ENCODE measurements around the gene EFCAB8. TPM values are rescaled to one million over a fixed set of nuclear protein-coding genes. Genes with fewer than 3 reads are reported as not detected.

The EFCAB8 gene
- total and polyA plus RNA-seq, 2 donors from 2014 or later: 0.13 TPM; not detected in 1

- Histone ChIP-seq H3K9ac (ENCODE audit: low read length in 3 of 3) (no peak overlapping the region), H3K4me1 (ENCODE audit: control insufficient read depth in 2 of 3, insufficient read depth in 2 of 3, low read depth in 1 of 3, low read length in 3 of 3) (no peaks in the 10 kb centered on the region), H3K27ac (ENCODE audit: low read depth in 2 of 2, low read length in 2 of 2) (no peak overlapping the region), H3K4me3 (ENCODE audit: low read length in 3 of 3) (no peak overlapping the region), H3K9me3 (ENCODE audit: control insufficient read depth in 2 of 3, insufficient read depth in 1 of 3, low read length in 3 of 3) (peaks cover 0 to 14% (median 6%) of the 10 kb centered on the region in 3 donors), H3K36me3 (ENCODE audit: control insufficient read depth in 2 of 3, insufficient read depth in 3 of 3, low read length in 3 of 3) (no peaks in the 10 kb centered on the region), H3K27me3 (ENCODE audit: control insufficient read depth, insufficient read depth, low read length) (no peaks in the 10 kb centered on the region)
- FAIRE-seq (no peak), DNase-seq (no peak)
- intact Hi-C loops (cut with DNase I): no loop called here
- TF ChIP-seq, protein P1, sequence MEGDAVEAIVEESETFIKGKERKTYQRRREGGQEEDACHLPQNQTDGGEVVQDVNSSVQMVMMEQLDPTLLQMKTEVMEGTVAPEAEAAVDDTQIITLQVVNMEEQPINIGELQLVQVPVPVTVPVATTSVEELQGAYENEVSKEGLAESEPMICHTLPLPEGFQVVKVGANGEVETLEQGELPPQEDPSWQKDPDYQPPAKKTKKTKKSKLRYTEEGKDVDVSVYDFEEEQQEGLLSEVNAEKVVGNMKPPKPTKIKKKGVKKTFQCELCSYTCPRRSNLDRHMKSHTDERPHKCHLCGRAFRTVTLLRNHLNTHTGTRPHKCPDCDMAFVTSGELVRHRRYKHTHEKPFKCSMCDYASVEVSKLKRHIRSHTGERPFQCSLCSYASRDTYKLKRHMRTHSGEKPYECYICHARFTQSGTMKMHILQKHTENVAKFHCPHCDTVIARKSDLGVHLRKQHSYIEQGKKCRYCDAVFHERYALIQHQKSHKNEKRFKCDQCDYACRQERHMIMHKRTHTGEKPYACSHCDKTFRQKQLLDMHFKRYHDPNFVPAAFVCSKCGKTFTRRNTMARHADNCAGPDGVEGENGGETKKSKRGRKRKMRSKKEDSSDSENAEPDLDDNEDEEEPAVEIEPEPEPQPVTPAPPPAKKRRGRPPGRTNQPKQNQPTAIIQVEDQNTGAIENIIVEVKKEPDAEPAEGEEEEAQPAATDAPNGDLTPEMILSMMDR (IDR thresholded peaks at IDR 0.05; ENCODE audit: borderline replicate concordance, extremely low read depth, insufficient read depth): no peak
These were observed 54.0 kb downstream of the EFCAB8 start for GRCh38 chr20:32912688-32913087.

GRCh38 chr20:32914031-32914430 lies 55.3 kb downstream of the EFCAB8 start:
- intact Hi-C loops (cut with DNase I): no loop called here
- Histone ChIP-seq H3K4me1 (ENCODE audit: control insufficient read depth in 2 of 3, insufficient read depth in 2 of 3, low read depth in 1 of 3, low read length in 3 of 3) (no peaks in the 10 kb centered on the region), H3K4me3 (ENCODE audit: low read length in 3 of 3) (no peak overlapping the region), H3K36me3 (ENCODE audit: control insufficient read depth in 2 of 3, insufficient read depth in 3 of 3, low read length in 3 of 3) (no peaks in the 10 kb centered on the region), H3K9me3 (ENCODE audit: control insufficient read depth in 2 of 3, insufficient read depth in 1 of 3, low read length in 3 of 3) (peaks cover 0 to 14% (median 6%) of the 10 kb centered on the region in 3 donors), H3K27me3 (ENCODE audit: control insufficient read depth, insufficient read depth, low read length) (no peaks in the 10 kb centered on the region), H3K9ac (ENCODE audit: low read length in 3 of 3) (no peak overlapping the region), H3K27ac (ENCODE audit: low read depth in 2 of 2, low read length in 2 of 2) (no peak overlapping the region)
- FAIRE-seq (no peak), DNase-seq (no peak)
- TF ChIP-seq, protein P1 (IDR thresholded peaks at IDR 0.05; ENCODE audit: borderline replicate concordance, extremely low read depth, insufficient read depth): no peak

GRCh38 chr20:32917191-32917950 lies 58.6 kb downstream of the EFCAB8 start:
- FAIRE-seq (no peak), DNase-seq (no peak)
- no peaks in the 10 kb centered on the region for H3K36me3 ChIP-seq (ENCODE audit: control insufficient read depth in 2 of 3, insufficient read depth in 3 of 3, low read length in 3 of 3)
- H3K9ac ChIP-seq (ENCODE audit: low read length in 3 of 3): no peak overlapping the region
- H3K4me1 ChIP-seq (ENCODE audit: control insufficient read depth in 2 of 3, insufficient read depth in 2 of 3, low read depth in 1 of 3, low read length in 3 of 3): no peaks in the 10 kb centered on the region
- H3K27ac ChIP-seq (ENCODE audit: low read depth in 2 of 2, low read length in 2 of 2): no peak overlapping the region
- H3K27me3 ChIP-seq (ENCODE audit: control insufficient read depth, insufficient read depth, low read length): no peaks in the 10 kb centered on the region
- H3K4me3 ChIP-seq (ENCODE audit: low read length in 3 of 3): no peak overlapping the region
- intact Hi-C loops (cut with DNase I): no loop called here
- peaks cover 0 to 14% (median 6%) of the 10 kb centered on the region in 3 donors for H3K9me3 ChIP-seq (ENCODE audit: control insufficient read depth in 2 of 3, insufficient read depth in 1 of 3, low read length in 3 of 3)
- TF ChIP-seq, protein P1 (IDR thresholded peaks at IDR 0.05; ENCODE audit: borderline replicate concordance, extremely low read depth, insufficient read depth): no peak

All from kidney (tissue), 14 donors.